Measurements from ENCODE around the gene ZNF821.

GRCh38 chr16:71930013-71930563 lies 46.1 kb upstream of the ZNF821 start:
- no peak for TF ChIP-seq POLR2A (IDR thresholded peaks at IDR 0.05)
- TF ChIP-seq CTCF (IDR thresholded peaks at IDR 0.05): no peak
- TF ChIP-seq EP300 (IDR thresholded peaks at IDR 0.05): no peak

All from sigmoid colon (tissue), 4 donors.